ENCODE measurements around the gene PALLD. TPM values are rescaled to one million over a fixed set of nuclear protein-coding genes. Genes with fewer than 3 reads are reported as not detected.

Gene PALLD
- total RNA-seq, 1 experiment from 2014 or later = 18.3 TPM

DNA sequence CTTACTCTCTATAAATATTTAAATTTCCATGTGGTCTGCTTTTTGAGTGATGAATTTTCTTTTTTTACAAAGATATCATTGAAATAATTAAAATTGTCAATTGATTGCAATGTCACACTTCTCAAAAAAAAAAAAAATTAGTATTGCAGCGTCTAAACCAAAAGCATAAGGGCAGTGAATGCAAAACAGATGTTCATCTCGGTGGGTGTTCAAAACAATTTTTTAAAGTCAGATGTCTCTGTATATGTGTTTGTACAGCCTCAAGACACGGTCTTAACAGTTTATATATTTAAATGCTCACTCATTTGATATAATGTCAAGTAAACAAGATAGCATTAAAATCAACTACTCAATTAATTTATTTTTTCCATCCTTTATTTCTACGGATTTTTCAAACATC is 52.3 kb downstream of the PALLD start:
- Mint-ChIP-seq H3K4me3 (no peak overlapping the region), H3K9me3 (no peaks in the 10 kb centered on the region), H3K27me3 (ENCODE audit: low read depth) (no peaks in the 10 kb centered on the region), H3K27ac (no peak overlapping the region), H3K4me1 (peaks cover 18% of the 10 kb centered on the region in 2 experiments), H3K36me3 (ENCODE audit: insufficient read depth in 1 of 3, low read depth in 3 of 3) (no peaks in the 10 kb centered on the region)
- Histone ChIP-seq H3K23me2 (ENCODE audit: insufficient read length, low read depth, low read length, poor library complexity, severe bottlenecking) (no peaks in the 10 kb centered on the region), H2BK5ac (ENCODE audit: insufficient read length, low read length) (no peak overlapping the region), H2BK20ac (ENCODE audit: low read depth, low read length, poor library complexity, severe bottlenecking) (no peak overlapping the region), H3K56ac (ENCODE audit: insufficient read length, low read depth, low read length) (no peak overlapping the region), H3K9ac (ENCODE audit: extremely low read depth, insufficient read length, low read length) (no peak overlapping the region), H2BK12ac (ENCODE audit: insufficient read length, low read depth, low read length) (no peak overlapping the region), H3K23ac (ENCODE audit: insufficient read length, low read depth, low read length) (no peak overlapping the region), H4K91ac (ENCODE audit: insufficient read length, low read depth, low read length) (no peak overlapping the region), H3K9me3 (ENCODE audit: control insufficient read depth, low read depth, low read length) (no peaks in the 10 kb centered on the region), H2AK5ac (ENCODE audit: insufficient read length, low read length) (no peak overlapping the region), H3K27me3 (ENCODE audit: insufficient read depth, low read length) (no peaks in the 10 kb centered on the region), H3K79me1 (ENCODE audit: insufficient read depth, low read depth, low read length, poor library complexity, severe bottlenecking) (no peaks in the 10 kb centered on the region), H3K79me2 (ENCODE audit: insufficient read depth, low read length) (no peaks in the 10 kb centered on the region), H2AFZ (ENCODE audit: low read length) (no peak overlapping the region), H3K4me1 (ENCODE audit: insufficient read depth, low read length) (peaks cover 4% of the 10 kb centered on the region; the same call in 1 of the 2 replicates), H4K8ac (replicated peaks; ENCODE audit: insufficient read length, low read depth, low read length) (no peak overlapping the region), H3K4ac (ENCODE audit: low read depth, low read length) (no peak overlapping the region), H2BK120ac (ENCODE audit: low read depth, low read length, poor library complexity, severe bottlenecking) (no peak overlapping the region), H2BK15ac (ENCODE audit: low read depth, low read length) (no peak overlapping the region), H4K20me1 (ENCODE audit: control insufficient read depth, insufficient read depth, insufficient read length) (no peaks in the 10 kb centered on the region), H3K4me2 (ENCODE audit: insufficient read depth, insufficient read length, low read length) (no peak overlapping the region), H3K18ac (ENCODE audit: insufficient read length, low read depth, low read length) (no peak overlapping the region), H4K5ac (ENCODE audit: insufficient read length, low read depth, low read length) (no peak overlapping the region), H3T11ph (ENCODE audit: low read length) (no peak overlapping the region), H3K27ac (ENCODE audit: insufficient read length, low read depth, low read length) (no peak overlapping the region), H3K14ac (ENCODE audit: insufficient read depth, low read length) (no peak overlapping the region)
- DNase-seq = no peak
- TF ChIP-seq, protein P1, sequence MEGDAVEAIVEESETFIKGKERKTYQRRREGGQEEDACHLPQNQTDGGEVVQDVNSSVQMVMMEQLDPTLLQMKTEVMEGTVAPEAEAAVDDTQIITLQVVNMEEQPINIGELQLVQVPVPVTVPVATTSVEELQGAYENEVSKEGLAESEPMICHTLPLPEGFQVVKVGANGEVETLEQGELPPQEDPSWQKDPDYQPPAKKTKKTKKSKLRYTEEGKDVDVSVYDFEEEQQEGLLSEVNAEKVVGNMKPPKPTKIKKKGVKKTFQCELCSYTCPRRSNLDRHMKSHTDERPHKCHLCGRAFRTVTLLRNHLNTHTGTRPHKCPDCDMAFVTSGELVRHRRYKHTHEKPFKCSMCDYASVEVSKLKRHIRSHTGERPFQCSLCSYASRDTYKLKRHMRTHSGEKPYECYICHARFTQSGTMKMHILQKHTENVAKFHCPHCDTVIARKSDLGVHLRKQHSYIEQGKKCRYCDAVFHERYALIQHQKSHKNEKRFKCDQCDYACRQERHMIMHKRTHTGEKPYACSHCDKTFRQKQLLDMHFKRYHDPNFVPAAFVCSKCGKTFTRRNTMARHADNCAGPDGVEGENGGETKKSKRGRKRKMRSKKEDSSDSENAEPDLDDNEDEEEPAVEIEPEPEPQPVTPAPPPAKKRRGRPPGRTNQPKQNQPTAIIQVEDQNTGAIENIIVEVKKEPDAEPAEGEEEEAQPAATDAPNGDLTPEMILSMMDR (conservative IDR thresholded peaks at IDR 0.05) = no peak
- WGBS (ENCODE audit: extremely low coverage, insufficient read length, low lambda C conversion rate) = no CpG with 5 or more reads among the region's 4 CpGs

Measured in H9 (cell line).